Tibial nerve (tissue), 4 donors: ENCODE data around the gene NPHS1. TPM values are rescaled to one million over a fixed set of nuclear protein-coding genes. Genes with fewer than 3 reads are reported as not detected.

Source experiments
- DNase-seq, 2 donors: peaks; one replicate each; pipeline ENCODE4 v3.0.0-alpha.2; 2019; ENCODE audit warnings: low spot score in 2 of 2
- H3K27ac ChIP-seq, 4 donors: fragments of 200-600 bp; sonication (generic) in 3 of 4; one replicate each; pipeline ENCODE4 v1.5.1; 2017 to 2019; ENCODE audit warnings: mild to moderate bottlenecking in 1 of 4
- H3K27me3 ChIP-seq, 2 donors: fragments of 200-600 bp; sonication (generic) in 1 of 2; one replicate each; pipeline versions ENCODE4 v1.5.1 to v1.6.0; 2017 to 2019
- H3K36me3 ChIP-seq, 3 donors: fragments of 200-600 bp; sonication (generic); one replicate each; pipeline ENCODE4 v1.5.1; 2018 to 2019
- H3K4me1 ChIP-seq, 4 donors: fragments of 200-600 bp; sonication (generic) in 3 of 4; one replicate each; pipeline ENCODE4 v1.5.1; 2017 to 2019
- H3K4me3 ChIP-seq, 4 donors: fragments of 200-600 bp; sonication (generic) in 3 of 4; one replicate each; pipeline ENCODE4 v1.5.1; 2017 to 2019; ENCODE audit warnings: mild to moderate bottlenecking in 1 of 4, moderate library complexity in 1 of 4
- H3K9me3 ChIP-seq, 4 donors: fragments of 200-600 bp; sonication (generic) in 3 of 4; one replicate each; pipeline ENCODE4 v1.5.1; 2017 to 2019
- EP300 ChIP-seq, 2 donors: sonication (generic); formaldehyde crosslinking; IDR thresholded peaks; one replicate each; pipeline ENCODE4 v1.6.1; 2017; ENCODE audit warnings: antibody characterized with exemption in 2 of 2, mild to moderate bottlenecking in 1 of 2
- POLR2A ChIP-seq, 2 donors: fragments of 450-650 bp; IDR thresholded peaks; one replicate each; pipeline ENCODE4 v1.6.1; 2017; ENCODE audit warnings: antibody characterized with exemption in 2 of 2, mild to moderate bottlenecking in 2 of 2, moderate library complexity in 2 of 2
- WGBS, 2 donors: methylation state at CpG; one replicate each; pipeline ENCODE4 v1.1.5; 2018; 5-methylcytosine and 5-hydroxymethylcytosine counted together
- total RNA-seq, 4 donors: library from RNA; depleted of rRNA; stranded (reverse); fragments of >200 nt; gene quantifications; one replicate each; pipeline ENCODE4 v1.1.0, GENCODE V29; 2016
- TF ChIP-seq, protein P1 (sequence below), 5 experiments: fragments of 200-600 bp in 3 of 5; fragments of 450-650 bp in 2 of 5; sonication (generic) in 3 of 5; IDR thresholded peaks; one replicate each; pipeline ENCODE4 v1.5.1; 2016 to 2019; ENCODE audit warnings: antibody characterized with exemption in 5 of 5, mild to moderate bottlenecking in 3 of 5, moderate library complexity in 2 of 5

The NPHS1 gene
- total RNA-seq, 4 donors from 2014 or later, result not detected

GRCh38 chr19:35848486-35848885, 3.8 kb downstream of the NPHS1 start:
- H3K27ac ChIP-seq, result no peak overlapping the region
- no peaks in the 10 kb centered on the region for H3K36me3 ChIP-seq
- H3K4me3 ChIP-seq, result no peak overlapping the region
- 70 to 77% methylated on average over 8 of the region's 8 CpGs for WGBS, 2 donors
- H3K9me3 ChIP-seq, result no peaks in the 10 kb centered on the region
- H3K4me1 ChIP-seq, result peaks cover 0 to 22% (median 9%) of the 10 kb centered on the region in 4 donors
- DNase-seq, result no peak
- peaks cover 2 to 94% of the 10 kb centered on the region in 2 donors for H3K27me3 ChIP-seq
- TF ChIP-seq, protein P1, sequence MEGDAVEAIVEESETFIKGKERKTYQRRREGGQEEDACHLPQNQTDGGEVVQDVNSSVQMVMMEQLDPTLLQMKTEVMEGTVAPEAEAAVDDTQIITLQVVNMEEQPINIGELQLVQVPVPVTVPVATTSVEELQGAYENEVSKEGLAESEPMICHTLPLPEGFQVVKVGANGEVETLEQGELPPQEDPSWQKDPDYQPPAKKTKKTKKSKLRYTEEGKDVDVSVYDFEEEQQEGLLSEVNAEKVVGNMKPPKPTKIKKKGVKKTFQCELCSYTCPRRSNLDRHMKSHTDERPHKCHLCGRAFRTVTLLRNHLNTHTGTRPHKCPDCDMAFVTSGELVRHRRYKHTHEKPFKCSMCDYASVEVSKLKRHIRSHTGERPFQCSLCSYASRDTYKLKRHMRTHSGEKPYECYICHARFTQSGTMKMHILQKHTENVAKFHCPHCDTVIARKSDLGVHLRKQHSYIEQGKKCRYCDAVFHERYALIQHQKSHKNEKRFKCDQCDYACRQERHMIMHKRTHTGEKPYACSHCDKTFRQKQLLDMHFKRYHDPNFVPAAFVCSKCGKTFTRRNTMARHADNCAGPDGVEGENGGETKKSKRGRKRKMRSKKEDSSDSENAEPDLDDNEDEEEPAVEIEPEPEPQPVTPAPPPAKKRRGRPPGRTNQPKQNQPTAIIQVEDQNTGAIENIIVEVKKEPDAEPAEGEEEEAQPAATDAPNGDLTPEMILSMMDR (IDR thresholded peaks at IDR 0.05), result no peak
- TF ChIP-seq POLR2A (IDR thresholded peaks at IDR 0.05), result no peak
- no peak for TF ChIP-seq EP300 (IDR thresholded peaks at IDR 0.05)

- Histone ChIP-seq H3K27ac (no peak overlapping the region), H3K4me3 (no peak overlapping the region), H3K4me1 (peaks cover 0 to 22% (median 9%) of the 10 kb centered on the region in 4 donors), H3K27me3 (peaks cover 2 to 95% of the 10 kb centered on the region in 2 donors), H3K36me3 (no peaks in the 10 kb centered on the region), H3K9me3 (no peaks in the 10 kb centered on the region)
- DNase-seq, result no peak
- no peak for TF ChIP-seq EP300 (IDR thresholded peaks at IDR 0.05)
- TF ChIP-seq, protein P1 (IDR thresholded peaks at IDR 0.05), result no peak
- no peak for TF ChIP-seq POLR2A (IDR thresholded peaks at IDR 0.05)
- WGBS, 2 donors, result 68 to 74% methylated on average over 8 of the region's 8 CpGs
Measured at GRCh38 chr19:35847911-35848310, 4.4 kb downstream of the NPHS1 start.

GRCh38 chr19:35846038-35846668, 6.2 kb downstream of the NPHS1 start:
- 8 to 9% methylated on average over 11 to 22 of the region's 26 CpGs for whole genome bisulfite sequencing, 2 donors
- Histone ChIP-seq H3K4me3 (no peak overlapping the region), H3K27ac (no peak overlapping the region), H3K4me1 (peaks cover 0 to 22% (median 9%) of the 10 kb centered on the region in 4 donors), H3K27me3 (peaks cover 2 to 80% of the 10 kb centered on the region in 2 donors), H3K36me3 (no peaks in the 10 kb centered on the region), H3K9me3 (peaks cover 0 to 13% (median 0%) of the 10 kb centered on the region in 4 donors)
- DNase-seq, result no peak
- TF ChIP-seq, protein P1 (IDR thresholded peaks at IDR 0.05), result no peak
- TF ChIP-seq POLR2A (IDR thresholded peaks at IDR 0.05), result no peak
- TF ChIP-seq EP300 (IDR thresholded peaks at IDR 0.05), result no peak

- WGBS, 2 donors, result 6 to 7% methylated on average over 33 to 38 of the region's 63 CpGs
- H3K27me3 ChIP-seq, result peaks cover 2 to 74% of the 10 kb centered on the region in 2 donors
Measured at GRCh38 chr19:35845215-35846037, 6.9 kb downstream of the NPHS1 start.

More at GRCh38 chr19:35845215-35846037, 6.9 kb downstream of the NPHS1 start:
- peaks cover 0 to 18% (median 0%) of the 10 kb centered on the region in 4 donors for H3K9me3 ChIP-seq
- no peak overlapping the region for H3K27ac ChIP-seq
- H3K4me1 ChIP-seq, result peaks cover 0 to 22% (median 9%) of the 10 kb centered on the region in 4 donors
- H3K36me3 ChIP-seq, result no peaks in the 10 kb centered on the region
- DNase-seq, result no peak
- peak overlapping the region in 2 of 4 donors; percentile 7 to 18 for H3K4me3 ChIP-seq
- TF ChIP-seq, protein P1 (IDR thresholded peaks at IDR 0.05), result no peak
- no peak for TF ChIP-seq EP300 (IDR thresholded peaks at IDR 0.05)
- TF ChIP-seq POLR2A (IDR thresholded peaks at IDR 0.05), result no peak
